MM.1S (cell line): ENCODE results near the gene GPRIN3.

Experiments used
- DNase-seq: peaks from one replicate; pipeline ENCODE4 v3.0.0-alpha.2; 2015
- H2AFZ ChIP-seq: fragments of 300-600 bp; sonication (generic); 2 replicates; pipeline ENCODE4 v1.6.0; 2016; ENCODE audit warnings: antibody characterized with exemption, low read length
- H3F3A ChIP-seq: fragments of 300-600 bp; sonication (generic); 2 replicates; pipeline ENCODE4 v1.6.1; 2016; ENCODE audit warnings: mild to moderate bottlenecking, antibody characterized with exemption, low read length, moderate library complexity, mixed read lengths; ENCODE audit not compliant: insufficient read depth
- H3K27ac ChIP-seq: fragments of 300-600 bp; sonication (generic); 2 replicates; pipeline ENCODE4 v1.5.1; 2016; ENCODE audit warnings: mild to moderate bottlenecking, low read length
- H3K27me3 ChIP-seq: fragments of 300-600 bp; sonication (generic); replicated peaks from 2 replicates; pipeline ENCODE4 v1.6.0; 2016; ENCODE audit warnings: low read length; ENCODE audit not compliant: insufficient read depth
- H3K36me3 ChIP-seq: fragments of 300-600 bp; sonication (generic); replicated peaks from 2 replicates; pipeline ENCODE4 v1.6.1; 2016; ENCODE audit warnings: mild to moderate bottlenecking, low read length, mixed read lengths; ENCODE audit not compliant: insufficient read depth
- H3K4me1 ChIP-seq: fragments of 300-600 bp; sonication (generic); 2 replicates; pipeline ENCODE4 v1.6.1; 2016; ENCODE audit warnings: low read length, mixed read lengths
- H3K4me2 ChIP-seq: fragments of 300-600 bp; sonication (generic); 2 replicates; pipeline ENCODE4 v1.6.0; 2016; ENCODE audit warnings: low read depth, low read length
- H3K4me3 ChIP-seq: fragments of 300-600 bp; sonication (generic); 2 replicates; pipeline ENCODE4 v1.5.1; 2016; ENCODE audit warnings: low read length, mixed read lengths
- H3K79me2 ChIP-seq: fragments of 300-600 bp; sonication (generic); 2 replicates; pipeline ENCODE4 v1.6.1; 2016; ENCODE audit warnings: mixed run types, low read length, mixed read lengths
- H3K9ac ChIP-seq: fragments of 300-600 bp; sonication (generic); 2 replicates; pipeline ENCODE4 v1.6.1; 2016; ENCODE audit warnings: low read length, mixed read lengths
- H3K9me2 ChIP-seq: fragments of 300-600 bp; sonication (generic); replicated peaks from 2 replicates; pipeline ENCODE4 v1.6.1; 2016; ENCODE audit warnings: mild to moderate bottlenecking, low read length, mixed read lengths; ENCODE audit not compliant: insufficient read depth
- H3K9me3 ChIP-seq: fragments of 300-600 bp; sonication (generic); replicated peaks from 2 replicates; pipeline ENCODE4 v1.6.1; 2016; ENCODE audit warnings: mild to moderate bottlenecking, low read length, mixed read lengths; ENCODE audit not compliant: insufficient read depth
- H4K20me1 ChIP-seq: fragments of 300-600 bp; sonication (generic); 2 replicates; pipeline ENCODE4 v1.6.1; 2016; ENCODE audit warnings: mild to moderate bottlenecking, low read length, moderate library complexity, mixed read lengths; ENCODE audit not compliant: insufficient read depth
- CTCF ChIP-seq: fragments of 300-600 bp; sonication (generic); IDR thresholded peaks from 2 replicates; pipeline ENCODE4 v1.5.1; 2016; ENCODE audit warnings: antibody characterized with exemption, low read length, mixed read lengths
- EZH2 ChIP-seq: fragments of 300-600 bp; sonication (generic); optimal IDR thresholded peaks from 2 replicates; pipeline ENCODE3; 2017; ENCODE audit warnings: low read depth, mild to moderate bottlenecking, antibody characterized with exemption, low read length, mixed read lengths
- EZH2phosphoT487 ChIP-seq: fragments of 300-600 bp; sonication (generic); IDR thresholded peaks from 2 replicates; pipeline ENCODE4 v1.6.1; 2018; ENCODE audit warnings: antibody characterized with exemption, low read length

GPRIN3 gene

GRCh38 chr4:89259301-89260028, 48.1 kb downstream of the GPRIN3 start:
- no peaks in the 10 kb centered on the region for H3K27me3 ChIP-seq
- 0 out of 2 replicates have a peak, but pooled peaks cover 3% of the 10 kb centered on the region for H3K36me3 ChIP-seq
- no peak overlapping the region for H3K9ac ChIP-seq
- TF ChIP-seq EZH2phosphoT487 (no peak), EZH2 (no peak), CTCF (no peak)
- H4K20me1 ChIP-seq = peaks cover 61% of the 10 kb centered on the region
- H3K9me2 ChIP-seq = no peaks in the 10 kb centered on the region
- no peak overlapping the region; the same call in 1 of the 2 replicates for H3K27ac ChIP-seq
- H3F3A ChIP-seq = peaks cover 57% of the 10 kb centered on the region
- no peaks in the 10 kb centered on the region for H3K9me3 ChIP-seq
- no peak overlapping the region for H3K4me3 ChIP-seq
- H3K79me2 ChIP-seq = peaks cover 100% of the 10 kb centered on the region
- DNase-seq = no peak
- H2AFZ ChIP-seq = no peak overlapping the region
- H3K4me2 ChIP-seq = peak overlapping the region; percentile 30; the same call in 1 of the 2 replicates
- H3K4me1 ChIP-seq = peaks cover 82% of the 10 kb centered on the region

- peaks cover 100% of the 10 kb centered on the region for H3K79me2 ChIP-seq
Observed at GRCh38 chr4:89258506-89258905, 49.1 kb downstream of the GPRIN3 start.

GRCh38 chr4:89257376-89257775, 50.2 kb downstream of the GPRIN3 start:
- H3F3A ChIP-seq = peaks cover 62% of the 10 kb centered on the region
- H3K4me1 ChIP-seq = peaks cover 87% of the 10 kb centered on the region
- peak overlapping the region; percentile 30 for H3K4me2 ChIP-seq
- H4K20me1 ChIP-seq = peaks cover 51% of the 10 kb centered on the region
- H3K79me2 ChIP-seq = peaks cover 100% of the 10 kb centered on the region
- H3K4me3 ChIP-seq = no peak overlapping the region
- peaks cover 3% of the 10 kb centered on the region; the same call in 1 of the 2 replicates for H3K36me3 ChIP-seq
- H3K27ac ChIP-seq = peak overlapping the region; percentile 56; the same call in 1 of the 2 replicates
- TF ChIP-seq EZH2 = no peak
- TF ChIP-seq CTCF = no peak
- no peak for TF ChIP-seq EZH2phosphoT487
- DNase-seq = no peak
- no peaks in the 10 kb centered on the region for H3K27me3 ChIP-seq
- H2AFZ ChIP-seq = no peak overlapping the region
- H3K9me2 ChIP-seq = no peaks in the 10 kb centered on the region
- peak overlapping the region; percentile 8; the same call in 1 of the 2 replicates for H3K9ac ChIP-seq
- H3K9me3 ChIP-seq = no peaks in the 10 kb centered on the region

More at GRCh38 chr4:89258506-89258905, 49.1 kb downstream of the GPRIN3 start:
- Histone ChIP-seq H3K27ac (peak overlapping the region; percentile 56; the same call in 1 of the 2 replicates), H4K20me1 (peaks cover 53% of the 10 kb centered on the region), H3K9me2 (no peaks in the 10 kb centered on the region), H3K4me2 (peak overlapping the region; percentile 30; the same call in 1 of the 2 replicates), H3K9me3 (no peaks in the 10 kb centered on the region), H3K27me3 (no peaks in the 10 kb centered on the region), H3K36me3 (peaks cover 3% of the 10 kb centered on the region; the same call in 1 of the 2 replicates), H3K9ac (no peak overlapping the region), H3F3A (peaks cover 60% of the 10 kb centered on the region), H3K4me1 (peaks cover 82% of the 10 kb centered on the region), H2AFZ (no peak overlapping the region), H3K4me3 (no peak overlapping the region)
- TF ChIP-seq CTCF (no peak), EZH2phosphoT487 (no peak), EZH2 (no peak)
- DNase-seq = no peak
